GM12865 (cell line): ENCODE results near the gene RAB17.

Experiments used
- DNase-seq: peaks from one replicate; pipeline ENCODE4 v3.0.0; 2010; ENCODE audit warnings: low read depth
- H3K4me3 ChIP-seq: 2 replicates; pipeline ENCODE4 v1.5.1; 2011; ENCODE audit warnings: mild to moderate bottlenecking, low read depth, low read length, control low read depth
- TF ChIP-seq, protein P1 (sequence below): IDR thresholded peaks from 2 replicates; pipeline ENCODE4 v1.5.1; 2011; ENCODE audit warnings: low read length, control low read depth, low read depth, inconsistent platforms; ENCODE audit not compliant: insufficient read depth; ENCODE audit errors: missing control alignments

RAB17 gene

GRCh38 chr2:237581326-237581725 lies 9.2 kb downstream of the RAB17 start:
- no peak for DNase-seq
- TF ChIP-seq, protein P1, sequence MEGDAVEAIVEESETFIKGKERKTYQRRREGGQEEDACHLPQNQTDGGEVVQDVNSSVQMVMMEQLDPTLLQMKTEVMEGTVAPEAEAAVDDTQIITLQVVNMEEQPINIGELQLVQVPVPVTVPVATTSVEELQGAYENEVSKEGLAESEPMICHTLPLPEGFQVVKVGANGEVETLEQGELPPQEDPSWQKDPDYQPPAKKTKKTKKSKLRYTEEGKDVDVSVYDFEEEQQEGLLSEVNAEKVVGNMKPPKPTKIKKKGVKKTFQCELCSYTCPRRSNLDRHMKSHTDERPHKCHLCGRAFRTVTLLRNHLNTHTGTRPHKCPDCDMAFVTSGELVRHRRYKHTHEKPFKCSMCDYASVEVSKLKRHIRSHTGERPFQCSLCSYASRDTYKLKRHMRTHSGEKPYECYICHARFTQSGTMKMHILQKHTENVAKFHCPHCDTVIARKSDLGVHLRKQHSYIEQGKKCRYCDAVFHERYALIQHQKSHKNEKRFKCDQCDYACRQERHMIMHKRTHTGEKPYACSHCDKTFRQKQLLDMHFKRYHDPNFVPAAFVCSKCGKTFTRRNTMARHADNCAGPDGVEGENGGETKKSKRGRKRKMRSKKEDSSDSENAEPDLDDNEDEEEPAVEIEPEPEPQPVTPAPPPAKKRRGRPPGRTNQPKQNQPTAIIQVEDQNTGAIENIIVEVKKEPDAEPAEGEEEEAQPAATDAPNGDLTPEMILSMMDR = no peak
- H3K4me3 ChIP-seq = no peak overlapping the region

DNA sequence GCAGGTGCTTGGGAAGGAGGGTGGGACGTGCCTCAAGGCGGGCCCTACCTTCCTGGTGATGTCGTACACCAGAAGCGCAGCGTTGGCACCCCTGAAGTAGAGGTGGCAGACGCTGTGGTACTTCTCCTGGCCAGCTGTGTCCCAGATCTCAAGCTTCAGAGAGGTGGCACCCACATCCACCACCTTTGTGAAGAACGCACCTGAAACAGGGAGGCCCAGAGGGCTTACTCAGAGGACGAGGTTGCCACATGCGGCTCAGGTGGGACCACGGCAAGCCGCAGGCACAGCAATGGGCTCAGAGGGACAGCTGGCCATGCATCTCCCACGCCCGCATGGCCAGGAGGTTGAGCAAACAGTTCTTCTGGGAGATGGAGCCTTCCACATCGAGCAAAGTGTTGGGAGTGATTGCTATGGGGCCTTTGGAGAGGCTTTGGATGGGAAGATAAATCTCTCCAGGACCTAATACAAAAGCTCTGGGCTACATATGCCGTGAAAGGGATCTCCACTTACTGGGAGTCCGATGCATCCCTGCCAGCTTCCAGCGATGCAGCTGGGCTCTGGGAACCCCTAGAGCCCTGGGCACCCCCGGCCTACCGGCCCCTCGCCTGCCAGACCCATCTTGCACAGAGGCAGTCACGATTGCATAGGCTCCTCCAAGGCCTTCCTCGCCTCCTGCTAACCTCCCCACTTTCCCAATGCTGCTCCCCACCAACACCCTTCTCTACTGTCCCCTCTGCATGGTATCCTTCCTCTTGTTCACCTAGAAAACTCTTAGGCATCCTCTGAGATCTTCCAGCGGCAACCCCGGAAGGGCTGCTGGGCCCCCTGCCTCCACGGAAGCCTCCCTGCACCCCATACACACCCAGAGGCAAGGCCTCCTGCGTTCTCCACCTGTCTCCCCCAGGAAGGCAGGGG lies 12.3 kb downstream of the RAB17 start:
- H3K4me3 ChIP-seq = no peak overlapping the region
- no peak for DNase-seq
- TF ChIP-seq, protein P1 = no peak

- TF ChIP-seq, protein P1 = no peak
- DNase-seq = no peak
- H3K4me3 ChIP-seq = no peak overlapping the region
Observed at GRCh38 chr2:237577458-237577857, 13.1 kb downstream of the RAB17 start.

- no peak for DNase-seq
- TF ChIP-seq, protein P1 = no peak
- no peak overlapping the region for H3K4me3 ChIP-seq
Observed at GRCh38 chr2:237576974-237577373, 13.6 kb downstream of the RAB17 start.

- H3K4me3 ChIP-seq = no peak overlapping the region
- TF ChIP-seq, protein P1 = no peak
- DNase-seq = no peak
Observed at GRCh38 chr2:237575869-237576862, 14.4 kb downstream of the RAB17 start.

GRCh38 chr2:237574894-237575868 lies 15.4 kb downstream of the RAB17 start:
- H3K4me3 ChIP-seq = no peak overlapping the region
- TF ChIP-seq, protein P1 = no peak
- DNase-seq = no peak
